ENCODE data around the gene CDK5.

CDK5 gene

GRCh38 chr7:151013733-151014497, 43.8 kb downstream of the CDK5 start:
- Histone ChIP-seq H3K9me2 (ENCODE audit: low read depth, low read length) (no peaks in the 10 kb centered on the region), H3K36me3 (ENCODE audit: insufficient read depth, low read length) (no peaks in the 10 kb centered on the region), H3F3A (ENCODE audit: insufficient read depth, low read length) (no peaks in the 10 kb centered on the region), H3K9ac (ENCODE audit: low read length) (peak overlapping the region; percentile 35; the same call in 1 of the 2 replicates), H2AFZ (ENCODE audit: low read length) (no peak overlapping the region), H3K4me2 (ENCODE audit: low read length) (peak overlapping the region; percentile 63), H4K20me1 (ENCODE audit: insufficient read depth, low read length) (no peaks in the 10 kb centered on the region), H3K79me2 (ENCODE audit: insufficient read depth, low read length) (no peaks in the 10 kb centered on the region), H3K9me3 (ENCODE audit: low read length) (no peaks in the 10 kb centered on the region), H3K4me3 (ENCODE audit: low read depth, low read length, poor library complexity, severe bottlenecking) (peak overlapping the region; percentile 49), H3K4me1 (ENCODE audit: insufficient read depth, low read length, severe bottlenecking) (peaks cover 29% of the 10 kb centered on the region), H3K27me3 (ENCODE audit: insufficient read depth, low read length) (peaks cover 11% of the 10 kb centered on the region; the same call in 1 of the 2 replicates), H3K27ac (ENCODE audit: low read depth, low read length, poor library complexity, severe bottlenecking) (no peak overlapping the region)
- TF ChIP-seq EZH2 (IDR thresholded peaks at IDR 0.05; ENCODE audit: borderline replicate concordance, low read length), result no peak
- peak; percentile 28; the same call in 1 of the 2 replicates for TF ChIP-seq CTCF (IDR thresholded peaks at IDR 0.05; ENCODE audit: low read length)

- Histone ChIP-seq H3K27ac (ENCODE audit: low read depth, low read length, poor library complexity, severe bottlenecking) (no peak overlapping the region), H3K4me2 (ENCODE audit: low read length) (peak overlapping the region; percentile 63), H3K9me2 (ENCODE audit: low read depth, low read length) (no peaks in the 10 kb centered on the region), H3K79me2 (ENCODE audit: insufficient read depth, low read length) (no peaks in the 10 kb centered on the region), H3K9ac (ENCODE audit: low read length) (no peak overlapping the region), H3K36me3 (ENCODE audit: insufficient read depth, low read length) (no peaks in the 10 kb centered on the region), H4K20me1 (ENCODE audit: insufficient read depth, low read length) (no peaks in the 10 kb centered on the region), H3K4me1 (ENCODE audit: insufficient read depth, low read length, severe bottlenecking) (peaks cover 32% of the 10 kb centered on the region), H3K9me3 (ENCODE audit: low read length) (no peaks in the 10 kb centered on the region), H3K27me3 (ENCODE audit: insufficient read depth, low read length) (peaks cover 11% of the 10 kb centered on the region; the same call in 1 of the 2 replicates), H3K4me3 (ENCODE audit: low read depth, low read length, poor library complexity, severe bottlenecking) (peak overlapping the region; percentile 49), H3F3A (ENCODE audit: insufficient read depth, low read length) (no peaks in the 10 kb centered on the region), H2AFZ (ENCODE audit: low read length) (no peak overlapping the region)
- TF ChIP-seq CTCF (IDR thresholded peaks at IDR 0.05; ENCODE audit: low read length), result no peak
- no peak for TF ChIP-seq EZH2 (IDR thresholded peaks at IDR 0.05; ENCODE audit: borderline replicate concordance, low read length)
These were observed 44.4 kb downstream of the CDK5 start for GRCh38 chr7:151013356-151013732.

GRCh38 chr7:151012911-151013347, 44.8 kb downstream of the CDK5 start:
- TF ChIP-seq EZH2 (IDR thresholded peaks at IDR 0.05; ENCODE audit: borderline replicate concordance, low read length), result no peak
- TF ChIP-seq CTCF (IDR thresholded peaks at IDR 0.05; ENCODE audit: low read length), result peak; percentile 43; the same call in 1 of the 2 replicates
- Histone ChIP-seq H3F3A (ENCODE audit: insufficient read depth, low read length) (no peaks in the 10 kb centered on the region), H4K20me1 (ENCODE audit: insufficient read depth, low read length) (no peaks in the 10 kb centered on the region), H3K27ac (ENCODE audit: low read depth, low read length, poor library complexity, severe bottlenecking) (no peak overlapping the region), H3K27me3 (ENCODE audit: insufficient read depth, low read length) (peaks cover 11% of the 10 kb centered on the region; the same call in 1 of the 2 replicates), H3K9me2 (ENCODE audit: low read depth, low read length) (no peaks in the 10 kb centered on the region), H3K4me2 (ENCODE audit: low read length) (peak overlapping the region; percentile 5; the same call in 1 of the 2 replicates), H2AFZ (ENCODE audit: low read length) (no peak overlapping the region), H3K9me3 (ENCODE audit: low read length) (no peaks in the 10 kb centered on the region), H3K4me3 (ENCODE audit: low read depth, low read length, poor library complexity, severe bottlenecking) (no peak overlapping the region), H3K9ac (ENCODE audit: low read length) (no peak overlapping the region), H3K36me3 (ENCODE audit: insufficient read depth, low read length) (no peaks in the 10 kb centered on the region), H3K4me1 (ENCODE audit: insufficient read depth, low read length, severe bottlenecking) (peaks cover 28% of the 10 kb centered on the region), H3K79me2 (ENCODE audit: insufficient read depth, low read length) (no peaks in the 10 kb centered on the region)
